H7 (cell line): Measurements from ENCODE around the gene EGR1. TPM values are rescaled to one million over a fixed set of nuclear protein-coding genes. Genes with fewer than 3 reads are reported as not detected.

Source experiments
- DNase-seq: peaks from one replicate; pipeline ENCODE4 v3.0.0; 2012
- H3K27me3 ChIP-seq: 2 replicates; pipeline ENCODE4 v1.6.0; 2011; ENCODE audit warnings: mild to moderate bottlenecking, low read length; ENCODE audit not compliant: control insufficient read depth, insufficient read depth
- H3K36me3 ChIP-seq: replicated peaks from 2 replicates; pipeline ENCODE4 v1.5.1; 2011; ENCODE audit warnings: low read length; ENCODE audit not compliant: control insufficient read depth, insufficient read depth
- H3K4me3 ChIP-seq: 2 replicates; pipeline ENCODE4 v1.5.1; 2011; ENCODE audit warnings: low read depth, mild to moderate bottlenecking, control low read depth, low read length, moderate library complexity; ENCODE audit not compliant: insufficient read depth
- total RNA-seq: library from RNA; depleted of rRNA; stranded (reverse); fragments of >200 nt; shearing (Covaris generic); gene quantifications from 2 replicates; pipeline ENCODE4 v1.2.3, GENCODE V29; 2014; rRNA removed

EGR1 gene
- 0.10 and 7.5 TPM in 2 replicates for total RNA-seq

DNA sequence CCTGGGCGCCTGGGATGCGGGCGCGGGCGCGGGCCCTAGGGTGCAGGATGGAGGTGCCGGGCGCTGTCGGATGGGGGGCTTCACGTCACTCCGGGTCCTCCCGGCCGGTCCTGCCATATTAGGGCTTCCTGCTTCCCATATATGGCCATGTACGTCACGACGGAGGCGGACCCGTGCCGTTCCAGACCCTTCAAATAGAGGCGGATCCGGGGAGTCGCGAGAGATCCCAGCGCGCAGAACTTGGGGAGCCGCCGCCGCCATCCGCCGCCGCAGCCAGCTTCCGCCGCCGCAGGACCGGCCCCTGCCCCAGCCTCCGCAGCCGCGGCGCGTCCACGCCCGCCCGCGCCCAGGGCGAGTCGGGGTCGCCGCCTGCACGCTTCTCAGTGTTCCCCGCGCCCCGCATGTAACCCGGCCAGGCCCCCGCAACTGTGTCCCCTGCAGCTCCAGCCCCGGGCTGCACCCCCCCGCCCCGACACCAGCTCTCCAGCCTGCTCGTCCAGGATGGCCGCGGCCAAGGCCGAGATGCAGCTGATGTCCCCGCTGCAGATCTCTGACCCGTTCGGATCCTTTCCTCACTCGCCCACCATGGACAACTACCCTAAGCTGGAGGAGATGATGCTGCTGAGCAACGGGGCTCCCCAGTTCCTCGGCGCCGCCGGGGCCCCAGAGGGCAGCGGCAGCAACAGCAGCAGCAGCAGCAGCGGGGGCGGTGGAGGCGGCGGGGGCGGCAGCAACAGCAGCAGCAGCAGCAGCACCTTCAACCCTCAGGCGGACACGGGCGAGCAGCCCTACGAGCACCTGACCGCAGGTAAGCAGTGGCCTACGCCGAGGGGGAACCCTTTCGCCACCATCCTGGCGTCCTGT, at the start of gene EGR1:
Gene EGR1 (plus strand): TSS at position 219 of the 864 bp plus-strand sequence. CDS start 283 bp downstream, at position 502.
- H3K4me3 ChIP-seq: peak within 1 kb of the TSS; percentile 64
- no peaks in the 10 kb centered on the region; the same call in 1 of the 2 replicates for H3K36me3 ChIP-seq
- peak; percentile 96 for DNase-seq
- H3K27me3 ChIP-seq: peaks cover 24% of the 10 kb centered on the region

DNA sequence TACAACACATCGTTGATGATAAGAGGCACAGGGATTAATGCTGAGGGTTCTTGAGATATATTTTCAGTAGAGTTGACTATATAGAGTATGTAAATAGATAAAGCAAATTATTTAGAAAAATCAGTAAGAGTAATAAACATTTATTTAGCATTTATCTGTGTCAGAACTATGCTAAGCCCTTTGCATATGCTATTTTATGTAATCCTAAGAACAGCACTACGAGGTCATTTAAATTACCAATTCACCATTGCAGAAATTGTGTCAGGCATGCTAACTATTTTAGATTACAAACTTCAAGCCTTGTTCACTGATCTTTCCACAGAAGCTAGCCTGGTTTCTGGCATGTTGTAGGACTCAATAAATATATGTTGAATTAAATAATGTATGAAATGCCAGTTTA, 46.8 kb upstream of the EGR1 start:
- no peak for DNase-seq
- peaks cover 32% of the 10 kb centered on the region for H3K36me3 ChIP-seq
- H3K27me3 ChIP-seq: no peaks in the 10 kb centered on the region
- H3K4me3 ChIP-seq: no peak overlapping the region

DNA sequence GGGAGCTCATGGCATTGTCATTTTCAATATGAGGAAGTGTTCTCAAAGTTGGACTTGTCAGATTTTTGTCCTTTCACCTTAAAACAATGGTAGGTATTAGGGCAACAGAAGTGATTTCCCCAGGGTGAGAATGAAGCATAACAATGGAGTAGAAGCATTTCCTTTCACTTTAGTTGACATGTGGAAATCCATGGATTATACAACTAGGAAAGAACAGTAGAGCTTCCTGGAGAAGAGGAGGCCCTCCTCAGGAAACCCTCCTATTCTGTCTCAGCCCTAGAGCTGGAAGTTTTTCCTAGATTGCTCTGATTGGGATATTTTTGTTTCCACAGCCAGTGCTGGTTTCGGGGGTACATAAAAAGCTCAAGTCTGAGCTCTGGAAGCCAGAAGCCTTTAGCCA, 40.2 kb upstream of the EGR1 start:
- no peak for DNase-seq
- Histone ChIP-seq H3K27me3 (no peaks in the 10 kb centered on the region), H3K36me3 (peaks cover 40% of the 10 kb centered on the region), H3K4me3 (no peak overlapping the region)

DNA sequence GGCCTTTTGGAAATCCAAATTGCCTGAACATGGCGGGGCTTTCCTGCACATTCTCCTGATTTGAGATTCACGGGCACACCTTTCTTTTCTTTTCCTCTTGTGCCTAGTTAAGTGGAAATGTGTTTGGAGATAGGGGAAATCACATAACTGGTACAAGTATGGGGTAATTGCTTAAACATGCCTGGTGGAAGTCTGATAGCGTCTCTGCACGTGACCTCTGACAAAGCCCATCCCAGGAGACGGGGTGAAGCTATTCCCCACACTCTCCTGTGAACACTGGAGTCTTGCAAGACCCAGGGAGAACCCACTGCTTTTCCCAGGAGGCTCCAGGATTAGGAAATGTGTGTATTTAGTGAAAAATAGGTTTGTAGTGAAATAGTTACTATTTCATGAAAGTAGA, 29.3 kb upstream of the EGR1 start:
- Histone ChIP-seq H3K4me3 (no peak overlapping the region), H3K27me3 (no peaks in the 10 kb centered on the region; the same call in 1 of the 2 replicates), H3K36me3 (peaks cover 23% of the 10 kb centered on the region)
- no peak for DNase-seq

DNA sequence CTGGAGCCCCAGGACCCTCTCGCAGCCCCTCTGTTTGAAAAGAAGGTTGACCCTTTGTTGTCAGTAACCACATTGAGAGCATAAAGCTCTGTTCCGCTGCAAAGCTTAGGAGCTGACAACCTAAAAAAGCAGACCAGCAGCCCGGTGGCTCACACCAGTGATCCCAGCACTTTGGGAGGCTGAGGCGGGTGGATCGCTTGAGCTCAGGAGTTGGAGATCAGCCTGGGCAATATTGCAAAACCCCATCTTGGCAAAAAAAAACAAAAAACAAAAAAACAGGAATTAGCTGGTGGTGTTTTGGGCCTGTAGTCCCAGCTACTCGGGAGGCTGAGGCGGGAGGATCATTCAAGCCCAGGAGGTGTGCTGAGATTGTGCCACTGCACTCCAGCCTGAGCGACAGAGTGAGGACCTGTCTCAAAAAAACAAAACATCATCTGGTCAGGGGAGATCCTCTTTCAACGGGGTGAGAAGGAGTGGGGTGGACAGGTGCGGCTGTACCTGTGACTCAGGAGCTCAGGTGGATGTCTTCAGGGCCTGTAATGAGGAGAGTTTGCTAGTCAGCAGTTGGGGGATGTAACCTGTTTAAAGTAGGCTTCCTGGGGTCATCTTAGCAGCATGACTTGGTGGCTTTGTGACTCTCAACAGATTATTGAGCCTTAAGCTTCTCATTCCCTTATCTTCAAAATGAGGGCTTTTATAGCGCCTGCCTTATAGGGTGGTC, 27.1 kb upstream of the EGR1 start:
- H3K4me3 ChIP-seq: peak overlapping the region; percentile 68; the same call in 1 of the 2 replicates
- peak; percentile 61 for DNase-seq
- peaks cover 13% of the 10 kb centered on the region for H3K36me3 ChIP-seq
- no peaks in the 10 kb centered on the region; the same call in 1 of the 2 replicates for H3K27me3 ChIP-seq

DNA sequence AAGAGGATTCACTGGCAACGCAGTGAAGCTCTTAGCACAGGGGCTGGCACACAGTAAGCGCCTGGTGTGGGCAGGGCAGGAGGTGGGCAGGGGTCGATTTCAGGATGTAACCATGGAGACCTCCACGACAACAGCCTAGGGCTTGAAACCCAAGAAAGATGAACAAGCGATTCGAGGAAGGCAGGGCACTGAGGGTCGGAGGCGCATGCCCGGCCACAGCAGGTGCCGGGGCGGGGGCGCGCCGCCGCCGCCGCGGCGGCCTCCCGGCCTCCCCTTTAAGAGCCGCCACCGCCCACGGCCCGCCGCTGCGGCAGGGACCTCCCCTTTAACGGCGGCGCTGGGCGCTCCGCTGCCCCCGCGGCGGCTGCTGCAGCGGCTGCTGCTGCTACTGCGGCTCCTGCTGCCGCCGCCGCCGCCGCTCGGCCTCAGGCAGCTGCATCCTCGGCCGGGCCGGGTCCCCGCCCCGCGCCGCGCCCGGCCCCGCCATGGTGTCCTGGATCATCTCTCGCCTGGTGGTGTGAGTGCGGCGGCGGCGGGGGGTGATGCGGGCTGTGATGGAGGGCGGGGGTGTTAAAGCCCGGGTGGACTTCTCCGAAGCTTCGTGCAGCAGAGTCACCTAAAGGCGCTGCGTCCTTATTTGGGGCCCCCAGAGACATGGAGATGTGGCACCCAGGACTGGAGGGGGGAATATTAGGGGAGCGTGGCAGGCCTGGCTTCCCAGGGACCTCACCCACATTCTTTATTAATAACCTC, 26.4 kb upstream of the EGR1 start, which contains the start of gene REEP2:
Gene REEP2 (plus strand): TSS at position 334 of the 753 bp plus-strand sequence. CDS start 152 bp downstream, at position 486.
- Histone ChIP-seq H3K27me3 (no peaks in the 10 kb centered on the region; the same call in 1 of the 2 replicates), H3K36me3 (peaks cover 11% of the 10 kb centered on the region), H3K4me3 (peak within 1 kb of the TSS; percentile 68)
- DNase-seq: peak; percentile 97

DNA sequence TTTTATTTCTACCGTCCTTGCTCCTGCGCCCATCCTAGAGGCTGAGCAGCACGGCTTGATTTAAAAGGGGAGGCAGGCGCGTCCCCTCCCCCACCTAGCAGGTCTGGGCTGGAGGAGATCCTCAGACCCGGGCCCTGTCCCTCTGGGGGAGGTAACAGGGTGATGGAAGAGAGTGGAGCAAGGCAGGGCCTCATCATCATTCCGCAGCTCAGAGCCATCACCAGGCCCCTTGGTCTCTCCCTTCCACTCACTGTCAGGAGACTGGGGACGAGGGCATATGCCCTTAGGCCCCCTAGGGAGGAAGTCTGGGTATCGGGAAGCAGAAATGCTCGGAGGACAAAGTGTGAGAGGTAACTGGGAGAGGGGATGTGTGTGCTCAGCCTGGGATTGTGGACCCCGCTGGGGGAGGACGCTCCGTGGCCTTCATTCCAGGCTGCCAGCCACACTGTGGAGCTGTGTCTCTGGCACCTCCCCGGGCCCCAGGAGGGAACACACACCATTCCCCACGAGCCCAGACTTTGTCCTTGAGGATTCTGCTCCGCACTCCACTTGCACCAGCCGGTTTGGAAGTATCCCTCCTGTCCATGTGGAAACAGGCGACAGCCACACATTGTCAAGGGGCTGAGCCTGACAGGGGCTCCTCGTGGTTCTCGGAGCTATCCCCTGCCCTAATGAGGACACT, 25.7 kb upstream of the EGR1 start:
- Histone ChIP-seq H3K27me3 (no peaks in the 10 kb centered on the region; the same call in 1 of the 2 replicates), H3K4me3 (peak overlapping the region; percentile 68), H3K36me3 (peaks cover 10% of the 10 kb centered on the region)
- peak; percentile 85 for DNase-seq

DNA sequence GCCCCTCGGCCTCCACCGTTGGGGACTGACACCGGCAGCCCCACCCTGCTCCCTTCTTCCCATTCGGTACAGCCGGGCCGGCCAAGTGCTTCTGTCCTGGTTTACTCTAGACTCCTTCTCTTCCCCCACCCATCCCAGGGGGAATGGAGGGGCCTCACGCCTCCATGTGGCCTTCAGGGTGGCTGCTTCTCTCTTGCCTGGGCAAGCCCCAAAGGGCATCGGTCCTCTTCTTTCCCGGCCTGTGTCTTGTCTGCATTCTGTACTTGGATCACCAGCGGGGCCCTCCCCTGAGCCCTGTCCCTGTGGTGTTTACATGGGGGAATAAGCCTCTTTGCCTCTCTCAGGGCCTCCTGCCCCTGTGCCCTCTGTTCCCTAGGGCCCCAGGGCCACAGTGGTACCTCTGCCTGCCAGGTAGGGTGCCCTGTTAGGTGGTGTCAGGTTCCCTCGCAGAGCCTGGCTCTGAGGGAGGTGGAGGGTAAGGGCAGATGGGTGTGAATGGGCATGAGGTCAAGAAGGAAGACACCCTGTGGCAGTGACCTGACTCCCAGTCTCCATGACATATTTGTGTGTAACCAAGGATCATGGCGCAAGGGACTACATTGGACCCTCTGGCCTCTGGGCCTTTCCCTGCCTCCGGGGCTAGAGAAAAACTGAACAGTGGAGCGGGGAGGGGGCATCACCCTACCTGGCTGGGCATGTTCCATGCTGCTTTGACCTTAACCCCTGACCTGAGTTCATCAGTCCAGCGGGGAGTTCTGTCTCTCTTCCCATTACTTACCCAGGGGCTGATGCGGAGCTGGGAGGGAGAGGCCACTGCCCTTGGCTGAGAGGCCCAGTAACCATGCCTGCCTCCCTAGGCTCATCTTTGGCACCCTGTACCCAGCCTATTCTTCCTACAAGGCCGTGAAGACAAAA, 24.9 kb upstream of the EGR1 start:
- peak; percentile 71 for DNase-seq
- no peaks in the 10 kb centered on the region; the same call in 1 of the 2 replicates for H3K27me3 ChIP-seq
- H3K4me3 ChIP-seq: no peak overlapping the region; the same call in 1 of the 2 replicates
- H3K36me3 ChIP-seq: peaks cover 6% of the 10 kb centered on the region

DNA sequence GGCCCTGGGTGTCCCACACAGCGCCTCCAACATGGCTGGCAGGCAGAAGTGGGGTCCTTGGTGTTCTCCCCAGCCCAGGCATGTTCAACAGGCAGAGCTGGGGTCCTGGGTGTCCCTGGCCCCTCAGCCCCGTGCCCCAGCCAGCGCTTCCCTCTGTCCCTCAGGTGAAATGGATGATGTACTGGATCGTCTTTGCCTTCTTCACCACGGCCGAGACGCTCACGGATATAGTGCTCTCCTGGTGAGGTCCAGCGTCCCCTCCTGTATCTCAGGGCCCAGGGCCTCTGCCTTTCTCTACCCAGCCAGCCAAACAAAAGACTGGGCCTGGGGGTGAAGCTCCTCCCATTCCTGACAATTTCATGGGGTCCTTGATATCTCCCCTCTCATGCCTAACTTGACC, 24.1 kb upstream of the EGR1 start:
- DNase-seq: no peak
- H3K27me3 ChIP-seq: no peaks in the 10 kb centered on the region; the same call in 1 of the 2 replicates
- no peak overlapping the region for H3K4me3 ChIP-seq
- H3K36me3 ChIP-seq: no peaks in the 10 kb centered on the region; the same call in 1 of the 2 replicates

DNA sequence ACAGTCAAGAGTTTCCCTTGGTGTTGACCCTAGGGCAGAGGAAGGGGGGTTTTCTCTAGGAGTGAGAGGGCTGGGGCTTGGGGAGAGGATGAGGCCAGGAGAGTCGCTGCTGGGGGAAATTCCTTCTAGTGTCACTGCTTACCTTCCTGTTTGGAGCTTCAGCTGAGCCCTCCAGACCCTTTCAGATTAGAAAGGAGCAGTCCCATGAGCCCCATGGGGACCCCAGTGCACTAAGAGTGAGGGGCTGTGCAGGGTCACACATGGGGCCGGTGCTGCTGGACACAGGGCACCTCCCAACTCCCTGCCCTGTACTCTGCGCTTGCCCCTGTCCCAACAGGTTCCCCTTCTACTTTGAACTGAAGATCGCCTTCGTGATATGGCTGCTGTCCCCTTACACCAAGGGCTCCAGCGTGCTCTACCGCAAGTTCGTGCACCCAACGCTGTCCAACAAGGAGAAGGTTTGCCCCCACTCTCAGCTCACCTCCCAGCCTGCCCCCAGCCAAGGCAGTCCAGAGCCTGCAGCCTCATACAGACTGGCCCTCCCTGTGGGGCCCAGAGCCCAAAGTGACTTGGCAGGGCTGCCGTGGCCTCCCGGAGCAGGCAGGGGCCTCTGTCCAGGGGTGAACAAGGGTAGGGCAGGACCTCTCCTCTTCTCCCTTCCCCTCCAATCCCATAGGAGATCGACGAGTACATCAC, 21.1 kb upstream of the EGR1 start:
- Histone ChIP-seq H3K36me3 (no peaks in the 10 kb centered on the region), H3K4me3 (no peak overlapping the region), H3K27me3 (peaks cover 3% of the 10 kb centered on the region; the same call in 1 of the 2 replicates)
- peak; percentile 42 for DNase-seq

DNA sequence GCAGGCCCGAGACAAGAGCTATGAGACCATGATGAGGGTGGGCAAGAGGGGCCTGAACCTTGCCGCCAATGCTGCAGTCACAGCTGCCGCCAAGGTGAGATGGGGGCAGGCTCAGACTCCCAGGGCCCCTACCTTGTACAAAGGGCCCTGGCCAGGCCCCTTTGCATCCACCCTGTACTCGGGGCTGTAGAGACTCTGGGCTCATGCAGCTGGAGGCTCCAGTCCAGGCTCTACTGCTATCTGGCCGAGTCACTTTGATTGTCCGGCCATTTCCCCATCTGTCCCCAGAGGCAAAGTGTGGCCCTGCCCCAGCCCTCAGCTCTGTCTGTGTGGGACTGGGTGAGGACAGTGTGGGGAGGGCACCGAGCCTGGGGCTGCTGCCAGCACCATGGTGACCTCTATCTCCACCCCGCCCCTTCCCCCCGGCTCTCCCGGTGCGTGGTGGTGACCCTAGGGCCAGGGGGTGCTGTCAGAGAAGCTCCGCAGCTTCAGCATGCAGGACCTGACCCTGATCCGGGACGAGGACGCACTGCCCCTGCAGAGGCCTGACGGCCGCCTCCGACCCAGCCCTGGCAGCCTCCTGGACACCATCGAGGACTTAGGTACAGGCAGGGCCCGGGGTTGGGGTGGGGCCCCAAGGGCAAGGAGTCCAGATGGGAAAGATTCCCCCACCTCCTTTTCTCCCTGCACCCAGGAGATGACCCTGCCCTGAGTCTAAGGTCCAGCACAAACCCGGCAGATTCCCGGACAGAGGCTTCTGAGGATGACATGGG, 20.3 kb upstream of the EGR1 start:
- H3K4me3 ChIP-seq: no peak overlapping the region
- H3K27me3 ChIP-seq: peaks cover 3% of the 10 kb centered on the region; the same call in 1 of the 2 replicates
- DNase-seq: peak; percentile 56
- H3K36me3 ChIP-seq: no peaks in the 10 kb centered on the region
